Ovary (tissue), 3 donors: ENCODE measurements around the gene PCIF1.

Experiments
- CTCF ChIP-seq, 3 donors: fragments of 450-650 bp in 2 of 3; fragments of 200-600 bp in 1 of 3; IDR thresholded peaks; one replicate each; pipeline versions ENCODE4 v1.5.1 to v1.8.0; 2016 to 2022; ENCODE audit warnings: antibody characterized with exemption in 3 of 3, mild to moderate bottlenecking in 1 of 3
- EP300 ChIP-seq: sonication (generic); formaldehyde crosslinking; IDR thresholded peaks from one replicate; pipeline ENCODE4 v1.6.1; 2017; ENCODE audit warnings: antibody characterized with exemption
- POLR2A ChIP-seq: fragments of 450-650 bp; IDR thresholded peaks from one replicate; pipeline ENCODE4 v1.6.1; 2017; ENCODE audit warnings: antibody characterized with exemption, mild to moderate bottlenecking, moderate library complexity
- donor health status: DM: no; HTN: no; CAD: no.

DNA sequence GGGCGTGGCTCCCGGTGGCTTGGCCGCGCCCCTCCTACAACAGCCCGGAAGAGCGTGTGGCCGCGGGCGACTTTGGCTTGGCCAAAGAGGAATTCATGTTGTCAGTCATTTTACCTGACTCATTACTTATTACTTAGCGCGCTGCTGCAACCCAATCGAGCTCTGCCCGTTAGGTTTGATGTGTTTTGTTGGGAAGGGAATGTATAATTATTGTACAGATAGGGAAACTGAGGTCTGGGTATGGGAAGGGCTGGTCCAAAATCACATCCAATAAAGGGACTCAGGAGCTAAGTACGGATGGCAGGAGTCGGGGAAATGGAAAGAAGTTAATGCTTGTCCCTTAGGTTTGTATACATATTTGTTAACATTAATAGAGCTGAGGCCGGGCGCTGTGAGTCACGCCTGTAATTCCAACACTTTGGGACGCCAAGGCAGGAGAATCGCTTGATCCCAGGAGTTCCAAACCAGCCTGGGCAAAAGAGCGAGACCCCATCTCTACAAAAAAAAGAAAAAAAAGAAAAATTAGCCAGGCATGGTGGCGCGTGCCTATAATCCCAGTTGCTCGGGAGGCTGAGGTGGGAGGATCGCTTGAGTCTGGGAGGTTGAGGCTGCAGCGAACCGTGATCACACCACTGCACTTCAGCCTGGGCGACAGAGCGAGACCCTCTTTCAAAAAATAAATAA is 38.2 kb downstream of the PCIF1 start:
- no peak for TF ChIP-seq POLR2A
- no peak for TF ChIP-seq EP300
- no peak for TF ChIP-seq CTCF (IDR thresholded peaks at IDR 0.05)
